T1000 (cell line): ENCODE data around the gene GABBR2.

Experiments used
- DNase-seq: peaks from one replicate; lab custom pipeline; 2025; ENCODE audit warnings: mixed read lengths; lab: John Stamatoyannopoulos, UW

GABBR2 gene

GRCh38 chr9:98708933-98709911 is at the start of gene GABBR2:
Gene GABBR2 (minus strand): TSS chr9:98708935. CDS start chr9:98708737, 198 bp downstream.
- DNase-seq, result no peak

GRCh38 chr9:98755006-98755618 is 46.4 kb upstream of the GABBR2 start:
- DNase-seq, result no peak

GRCh38 chr9:98751210-98751609 is 42.5 kb upstream of the GABBR2 start:
- DNase-seq, result no peak

- DNase-seq, result no peak
These were observed 41.8 kb upstream of the GABBR2 start for GRCh38 chr9:98750364-98751060.

GRCh38 chr9:98747476-98747875 is 38.7 kb upstream of the GABBR2 start:
- no peak for DNase-seq

- no peak for DNase-seq
These were observed 36.7 kb upstream of the GABBR2 start for GRCh38 chr9:98745470-98745869.

- no peak for DNase-seq
These were observed 35.3 kb upstream of the GABBR2 start for GRCh38 chr9:98743818-98744611.

- no peak for DNase-seq
These were observed 34.6 kb upstream of the GABBR2 start for GRCh38 chr9:98743329-98743728.

- DNase-seq, result no peak
These were observed 33.9 kb upstream of the GABBR2 start for GRCh38 chr9:98742325-98743280.

GRCh38 chr9:98740226-98740881 is 31.6 kb upstream of the GABBR2 start:
- no peak for DNase-seq

GRCh38 chr9:98738741-98739140 is 30.0 kb upstream of the GABBR2 start:
- DNase-seq, result no peak

GRCh38 chr9:98736226-98736625 is 27.5 kb upstream of the GABBR2 start:
- DNase-seq, result no peak

- DNase-seq, result no peak
These were observed 24.1 kb upstream of the GABBR2 start for GRCh38 chr9:98732801-98733200.

GRCh38 chr9:98732091-98732490 is 23.4 kb upstream of the GABBR2 start:
- DNase-seq, result no peak

GRCh38 chr9:98730871-98731270 is 22.1 kb upstream of the GABBR2 start:
- DNase-seq, result no peak

- no peak for DNase-seq
These were observed 19.8 kb upstream of the GABBR2 start for GRCh38 chr9:98728500-98728899.

GRCh38 chr9:98727428-98727827 is 18.7 kb upstream of the GABBR2 start:
- DNase-seq, result no peak

GRCh38 chr9:98726735-98727134 is 18.0 kb upstream of the GABBR2 start:
- no peak for DNase-seq

- no peak for DNase-seq
These were observed 16.2 kb upstream of the GABBR2 start for GRCh38 chr9:98724810-98725530.
